ENCODE data around the gene LPAR5. TPM values are rescaled to one million over a fixed set of nuclear protein-coding genes. Genes with fewer than 3 reads are reported as not detected.

Gene LPAR5
- total RNA-seq, 2 experiments from 2014 or later = 15.8 to 18.5 TPM

GRCh38 chr12:6630736-6631135 lies 5.0 kb downstream of the LPAR5 start:
- peak overlapping the region; percentile 80 for H3K4me3 Mint-ChIP-seq
- ATAC-seq = no peak
- H3K36me3 Mint-ChIP-seq = peaks cover 10% of the 10 kb centered on the region
- CTCF ChIA-PET = interaction anchor here (0.6 to 3.0 kb wide), 5 partner anchors 10 to 136 kb away, joined by 3 to 12 read pairs (median 6); no protein-coding TSS in a partner anchor
- DNase-seq = no peak
- peak overlapping the region; percentile 99 for H3K27ac Mint-ChIP-seq
- H3K9me3 Mint-ChIP-seq (ENCODE audit: low read depth) = no peaks in the 10 kb centered on the region
- peaks cover 61% of the 10 kb centered on the region for H3K4me1 Mint-ChIP-seq
- H3K27me3 Mint-ChIP-seq = no peaks in the 10 kb centered on the region

- CTCF ChIA-PET = interaction anchor here (0.7 to 1.3 kb wide), 12 partner anchors 11 to 245 kb away, joined by 3 to 5 read pairs (median 4); partner anchors contain the start of genes SPSB2 and ZNF384
- H3K9me3 Mint-ChIP-seq (ENCODE audit: low read depth) = no peaks in the 10 kb centered on the region
- H3K4me3 Mint-ChIP-seq = peak overlapping the region; percentile 75
- H3K27me3 Mint-ChIP-seq = no peaks in the 10 kb centered on the region
- peak overlapping the region; percentile 79 for H3K27ac Mint-ChIP-seq
- DNase-seq = peak; percentile 73
- peaks cover 49% of the 10 kb centered on the region for H3K4me1 Mint-ChIP-seq
- peaks cover 13% of the 10 kb centered on the region for H3K36me3 Mint-ChIP-seq
- peak; percentile 82 for ATAC-seq
These were observed 8.1 kb downstream of the LPAR5 start for GRCh38 chr12:6627616-6628015.

- peaks cover 10% of the 10 kb centered on the region for H3K36me3 Mint-ChIP-seq
- H3K27ac Mint-ChIP-seq = peak overlapping the region; percentile 72
- ATAC-seq (no peak), DNase-seq (peak; percentile 59)
- H3K9me3 Mint-ChIP-seq (ENCODE audit: low read depth) = no peaks in the 10 kb centered on the region
- no peaks in the 10 kb centered on the region for H3K27me3 Mint-ChIP-seq
- peak overlapping the region; percentile 75 for H3K4me3 Mint-ChIP-seq
- peaks cover 40% of the 10 kb centered on the region for H3K4me1 Mint-ChIP-seq
- CTCF ChIA-PET = interaction anchor here (1.0 to 1.3 kb wide), 2 partner anchors 13 to 21 kb away, joined by 4 to 5 read pairs; no protein-coding TSS in a partner anchor
These were observed 9.0 kb downstream of the LPAR5 start for GRCh38 chr12:6626654-6627283.

GRCh38 chr12:6620885-6621274 lies 14.9 kb downstream of the LPAR5 start:
- no peaks in the 10 kb centered on the region for H3K27me3 Mint-ChIP-seq
- H3K9me3 Mint-ChIP-seq (ENCODE audit: low read depth) = no peaks in the 10 kb centered on the region
- H3K27ac Mint-ChIP-seq = peak overlapping the region; percentile 75
- DNase-seq (no peak), ATAC-seq (no peak)
- H3K4me3 Mint-ChIP-seq = peak overlapping the region; percentile 63
- H3K4me1 Mint-ChIP-seq = peaks cover 14% of the 10 kb centered on the region
- CTCF ChIA-PET = interaction anchor here (0.7 to 5.2 kb wide), 15 partner anchors 8 to 204 kb away, joined by 3 to 36 read pairs (median 5); partner anchors contain the start of genes ACRBP, LPAR5 and MLF2
- peaks cover 18% of the 10 kb centered on the region for H3K36me3 Mint-ChIP-seq

- Mint-ChIP-seq H3K4me1 (peaks cover 14% of the 10 kb centered on the region), H3K4me3 (peak overlapping the region; percentile 63), H3K9me3 (ENCODE audit: low read depth) (no peaks in the 10 kb centered on the region), H3K27me3 (no peaks in the 10 kb centered on the region), H3K27ac (no peak overlapping the region), H3K36me3 (peaks cover 18% of the 10 kb centered on the region)
- CTCF ChIA-PET = interaction anchor here (0.8 to 5.2 kb wide), 13 partner anchors 9 to 205 kb away, joined by 3 to 36 read pairs (median 5); partner anchors contain the start of genes ACRBP and MLF2
- peak; percentile 55 for DNase-seq
- ATAC-seq = peak; percentile 75
These were observed 15.4 kb downstream of the LPAR5 start for GRCh38 chr12:6620137-6620884.

- H3K27me3 Mint-ChIP-seq = no peaks in the 10 kb centered on the region
- DNase-seq (no peak), ATAC-seq (no peak)
- H3K36me3 Mint-ChIP-seq = peaks cover 14% of the 10 kb centered on the region
- no peaks in the 10 kb centered on the region for H3K9me3 Mint-ChIP-seq (ENCODE audit: low read depth)
- H3K4me3 Mint-ChIP-seq = no peak overlapping the region
- H3K27ac Mint-ChIP-seq = no peak overlapping the region
- peaks cover 19% of the 10 kb centered on the region for H3K4me1 Mint-ChIP-seq
- CTCF ChIA-PET = interaction anchor here (0.9 to 5.2 kb wide), 13 partner anchors 10 to 206 kb away, joined by 3 to 36 read pairs (median 4); partner anchors contain the start of genes LPAR5 and ZNF384
These were observed 17.1 kb downstream of the LPAR5 start for GRCh38 chr12:6618483-6619225.

- peak overlapping the region; percentile 33 for H3K27ac Mint-ChIP-seq
- CTCF ChIA-PET = interaction anchor here (1.0 to 1.9 kb wide), 7 partner anchors 12 to 74 kb away, joined by 3 to 5 read pairs (median 4); partner anchors contain the start of genes LPAR5 and ZNF384
- H3K9me3 Mint-ChIP-seq (ENCODE audit: low read depth) = no peaks in the 10 kb centered on the region
- no peak overlapping the region for H3K4me3 Mint-ChIP-seq
- DNase-seq (no peak), ATAC-seq (no peak)
- H3K4me1 Mint-ChIP-seq = peaks cover 42% of the 10 kb centered on the region
- peaks cover 8% of the 10 kb centered on the region for H3K36me3 Mint-ChIP-seq
- no peaks in the 10 kb centered on the region for H3K27me3 Mint-ChIP-seq
These were observed 20.0 kb downstream of the LPAR5 start for GRCh38 chr12:6615802-6616201.

GRCh38 chr12:6614513-6615172 lies 21.1 kb downstream of the LPAR5 start:
- Mint-ChIP-seq H3K4me1 (peaks cover 42% of the 10 kb centered on the region), H3K27me3 (no peaks in the 10 kb centered on the region), H3K9me3 (ENCODE audit: low read depth) (no peaks in the 10 kb centered on the region), H3K36me3 (peaks cover 4% of the 10 kb centered on the region), H3K27ac (peak overlapping the region; percentile 70), H3K4me3 (no peak overlapping the region)
- CTCF ChIA-PET = interaction anchor here (0.7 to 2.9 kb wide), 12 partner anchors 11 to 139 kb away, joined by 3 to 12 read pairs (median 4); partner anchors contain the start of genes MLF2 and ZNF384
- no peak for DNase-seq
- ATAC-seq = no peak

GRCh38 chr12:6613776-6614512 lies 21.8 kb downstream of the LPAR5 start:
- no peaks in the 10 kb centered on the region for H3K36me3 Mint-ChIP-seq
- H3K9me3 Mint-ChIP-seq (ENCODE audit: low read depth) = no peaks in the 10 kb centered on the region
- peaks cover 42% of the 10 kb centered on the region for H3K4me1 Mint-ChIP-seq
- H3K27me3 Mint-ChIP-seq = no peaks in the 10 kb centered on the region
- CTCF ChIA-PET = interaction anchor here (0.6 to 2.9 kb wide), 13 partner anchors 9 to 222 kb away, joined by 3 to 12 read pairs (median 4); partner anchors contain the start of genes MLF2 and ZNF384
- peak overlapping the region; percentile 70 for H3K27ac Mint-ChIP-seq
- DNase-seq = peak; percentile 86
- H3K4me3 Mint-ChIP-seq = no peak overlapping the region
- ATAC-seq = peak; percentile 46

GRCh38 chr12:6613015-6613775 lies 22.6 kb downstream of the LPAR5 start:
- CTCF ChIA-PET = interaction anchor here (0.6 to 2.9 kb wide), 13 partner anchors 8 to 1357 kb away, joined by 3 to 12 read pairs (median 4); partner anchors contain the start of genes MLF2 and PTMS
- Mint-ChIP-seq H3K9me3 (ENCODE audit: low read depth) (no peaks in the 10 kb centered on the region), H3K27ac (peak overlapping the region; percentile 85), H3K36me3 (no peaks in the 10 kb centered on the region), H3K4me3 (no peak overlapping the region), H3K4me1 (peaks cover 42% of the 10 kb centered on the region), H3K27me3 (no peaks in the 10 kb centered on the region)
- DNase-seq (peak; percentile 90), ATAC-seq (peak; percentile 24)

GRCh38 chr12:6612652-6613014 lies 23.1 kb downstream of the LPAR5 start:
- H3K27me3 Mint-ChIP-seq = no peaks in the 10 kb centered on the region
- H3K4me1 Mint-ChIP-seq = peaks cover 39% of the 10 kb centered on the region
- CTCF ChIA-PET = interaction anchor here (0.6 to 2.9 kb wide), 9 partner anchors 9 to 1357 kb away, joined by 3 to 12 read pairs (median 5); partner anchors contain the start of genes MLF2, PTMS and ZNF384
- ATAC-seq (peak; percentile 1), DNase-seq (no peak)
- no peaks in the 10 kb centered on the region for H3K9me3 Mint-ChIP-seq (ENCODE audit: low read depth)
- H3K27ac Mint-ChIP-seq = peak overlapping the region; percentile 85
- H3K36me3 Mint-ChIP-seq = no peaks in the 10 kb centered on the region
- peak overlapping the region; percentile 4 for H3K4me3 Mint-ChIP-seq
